H9 (cell line): ENCODE results near the gene XYLB. TPM values are rescaled to one million over a fixed set of nuclear protein-coding genes. Genes with fewer than 3 reads are reported as not detected.

Experiments used
- DNase-seq: peaks from one replicate; pipeline ENCODE4 v3.0.0-alpha.2; 2017
- H2AFZ ChIP-seq: one replicate; pipeline ENCODE4 v1.6.1; 2013; ENCODE audit warnings: mild to moderate bottlenecking, low read length, control low read depth, moderate library complexity
- H2AK5ac ChIP-seq: 2 replicates; pipeline ENCODE4 v1.6.1; 2013; ENCODE audit warnings: low read length, control low read depth, mixed read lengths; ENCODE audit not compliant: insufficient read length
- H2BK120ac ChIP-seq: one replicate; pipeline ENCODE4 v1.6.1; 2013; ENCODE audit warnings: low read depth, mild to moderate bottlenecking, low read length, control low read depth, inconsistent platforms; ENCODE audit not compliant: poor library complexity, severe bottlenecking
- H2BK12ac ChIP-seq: 2 replicates; pipeline ENCODE4 v1.6.1; 2013; ENCODE audit warnings: low read length, control low read depth, mixed read lengths, low read depth; ENCODE audit not compliant: insufficient read length
- H2BK15ac ChIP-seq: 2 replicates; pipeline ENCODE4 v1.6.1; 2013; ENCODE audit warnings: low read depth, low read length, control low read depth
- H2BK20ac ChIP-seq: one replicate; pipeline ENCODE4 v1.6.1; 2013; ENCODE audit warnings: low read depth, mild to moderate bottlenecking, low read length, control low read depth, inconsistent platforms; ENCODE audit not compliant: poor library complexity, severe bottlenecking
- H2BK5ac ChIP-seq: 2 replicates; pipeline ENCODE4 v1.6.1; 2013; ENCODE audit warnings: low read length, control low read depth, mixed read lengths; ENCODE audit not compliant: insufficient read length
- H3K14ac ChIP-seq: 2 replicates; pipeline ENCODE4 v1.6.1; 2013; ENCODE audit warnings: low read length, control low read depth; ENCODE audit not compliant: insufficient read depth
- H3K18ac ChIP-seq: 2 replicates; pipeline ENCODE4 v1.6.1; 2013; ENCODE audit warnings: low read depth, mild to moderate bottlenecking, mixed read lengths, low read length, control low read depth; ENCODE audit not compliant: insufficient read length
- H3K23ac ChIP-seq: 2 replicates; pipeline ENCODE4 v1.6.1; 2013; ENCODE audit warnings: low read length, control low read depth, mixed read lengths, low read depth; ENCODE audit not compliant: insufficient read length
- H3K23me2 ChIP-seq: 2 replicates; pipeline ENCODE4 v1.6.1; 2013; ENCODE audit warnings: low read depth, mild to moderate bottlenecking, mixed read lengths, low read length, control low read depth; ENCODE audit not compliant: insufficient read length, poor library complexity, severe bottlenecking
- H3K27ac ChIP-seq: 2 replicates; pipeline ENCODE4 v1.5.1; 2013; ENCODE audit warnings: low read length, control low read depth, mixed read lengths, low read depth; ENCODE audit not compliant: insufficient read length
- H3K27me3 ChIP-seq: 2 replicates; pipeline ENCODE4 v1.6.1; 2013; ENCODE audit warnings: low read length, control low read depth, inconsistent platforms; ENCODE audit not compliant: insufficient read depth
- H3K4ac ChIP-seq: 2 replicates; pipeline ENCODE4 v1.6.1; 2013; ENCODE audit warnings: low read depth, mild to moderate bottlenecking, control low read depth, inconsistent platforms, low read length, moderate library complexity
- H3K4me1 ChIP-seq: 2 replicates; pipeline ENCODE4 v1.6.1; 2013; ENCODE audit warnings: low read length, control low read depth, inconsistent platforms; ENCODE audit not compliant: insufficient read depth
- H3K4me2 ChIP-seq: 2 replicates; pipeline ENCODE4 v1.6.1; 2013; ENCODE audit warnings: low read length, control low read depth, mixed read lengths; ENCODE audit not compliant: insufficient read length, insufficient read depth
- H3K56ac ChIP-seq: 2 replicates; pipeline ENCODE4 v1.6.1; 2013; ENCODE audit warnings: low read depth, mild to moderate bottlenecking, mixed read lengths, low read length, control low read depth; ENCODE audit not compliant: insufficient read length
- H3K79me1 ChIP-seq: 2 replicates; pipeline ENCODE4 v1.6.1; 2013; ENCODE audit warnings: low read depth, mild to moderate bottlenecking, moderate library complexity, low read length, control low read depth, inconsistent platforms; ENCODE audit not compliant: insufficient read depth, poor library complexity, severe bottlenecking
- H3K79me2 ChIP-seq: 2 replicates; pipeline ENCODE4 v1.6.1; 2013; ENCODE audit warnings: low read length, control low read depth, inconsistent platforms; ENCODE audit not compliant: insufficient read depth
- H3K9ac ChIP-seq: 2 replicates; pipeline ENCODE4 v1.6.1; 2013; ENCODE audit warnings: low read length, control low read depth, mixed read lengths; ENCODE audit not compliant: insufficient read length; ENCODE audit errors: extremely low read depth
- H3K9me3 ChIP-seq: one replicate; pipeline ENCODE4 v1.6.1; 2013; ENCODE audit warnings: low read depth, low read length, inconsistent platforms; ENCODE audit not compliant: control insufficient read depth
- H3T11ph ChIP-seq: one replicate; pipeline ENCODE4 v1.6.1; 2013; ENCODE audit warnings: mild to moderate bottlenecking, low read length, control low read depth, inconsistent platforms
- H4K20me1 ChIP-seq: one replicate; pipeline ENCODE4 v1.6.1; 2013; ENCODE audit not compliant: control insufficient read depth, insufficient read length, insufficient read depth
- H4K5ac ChIP-seq: 2 replicates; pipeline ENCODE4 v1.6.1; 2013; ENCODE audit warnings: low read depth, mild to moderate bottlenecking, mixed read lengths, low read length, control low read depth; ENCODE audit not compliant: insufficient read length
- H4K8ac ChIP-seq: replicated peaks from 2 replicates; pipeline ENCODE4 v1.6.1; 2013; ENCODE audit warnings: low read length, control low read depth, mixed read lengths, low read depth; ENCODE audit not compliant: insufficient read length
- H4K91ac ChIP-seq: 2 replicates; pipeline ENCODE4 v1.6.1; 2013; ENCODE audit warnings: low read depth, mild to moderate bottlenecking, moderate library complexity, mixed read lengths, low read length, control low read depth; ENCODE audit not compliant: insufficient read length
- H3K27ac Mint-ChIP-seq, 3 experiments: 2 replicates in 2 of 3; 3 replicates in 1 of 3; pipeline ENCODE4 v1.8.0; 2020 to 2021; ENCODE audit warnings: mixed read lengths in 3 of 3, mild to moderate bottlenecking in 1 of 3, moderate library complexity in 1 of 3
- H3K27me3 Mint-ChIP-seq: 2 replicates; pipeline ENCODE4 v1.8.0; 2021; ENCODE audit warnings: low read depth, mild to moderate bottlenecking, moderate library complexity, mixed read lengths
- H3K36me3 Mint-ChIP-seq, 3 experiments: 2 replicates in 2 of 3; 3 replicates in 1 of 3; pipeline ENCODE4 v1.8.0; 2020 to 2021; ENCODE audit warnings: low read depth in 3 of 3, mixed read lengths in 3 of 3; ENCODE audit not compliant: insufficient read depth in 1 of 3
- H3K4me1 Mint-ChIP-seq, 2 experiments: 2 replicates each; pipeline ENCODE4 v1.8.0; 2020; ENCODE audit warnings: mixed read lengths in 2 of 2
- H3K4me3 Mint-ChIP-seq, 2 experiments: 2 replicates in 1 of 2; 3 replicates in 1 of 2; pipeline ENCODE4 v1.8.0; 2020 to 2021; ENCODE audit warnings: mild to moderate bottlenecking in 2 of 2, mixed read lengths in 2 of 2, moderate library complexity in 1 of 2
- H3K9me3 Mint-ChIP-seq, 2 experiments: 2 replicates in 1 of 2; 3 replicates in 1 of 2; pipeline ENCODE4 v1.8.0; 2020; ENCODE audit warnings: mild to moderate bottlenecking in 2 of 2, mixed read lengths in 2 of 2, moderate library complexity in 1 of 2
- CTCF ChIP-seq: fragments of 200-600 bp; sonication (generic); conservative IDR thresholded peaks from 3 replicates; pipeline ENCODE4 v1.8.0; 2021; ENCODE audit warnings: antibody characterized with exemption, mild to moderate bottlenecking
- WGBS: extraction: QIAGEN DNeasy Blood & Tissue Kit; methylation state at CpG from one replicate; pipeline ENCODE4 v1.1.7; 2013; ENCODE audit warnings: missing lambda C conversion rate, low lambda C conversion rate, mixed read lengths; ENCODE audit not compliant: insufficient read length; ENCODE audit errors: extremely low coverage; 5-methylcytosine and 5-hydroxymethylcytosine counted together
- total RNA-seq: library from RNA; stranded (reverse); gene quantifications from 2 replicates; pipeline ENCODE4 v1.2.1, GENCODE V29; 2021

The XYLB gene
- total RNA-seq, 1 experiment from 2014 or later, result 2.6 TPM

GRCh38 chr3:38331257-38332022 is 15.1 kb upstream of the XYLB start:
- Histone ChIP-seq H3T11ph (no peak overlapping the region), H2AK5ac (no peak overlapping the region), H2BK20ac (no peak overlapping the region), H3K4ac (no peak overlapping the region), H3K4me2 (no peak overlapping the region), H3K18ac (no peak overlapping the region), H3K79me2 (no peaks in the 10 kb centered on the region), H3K56ac (no peak overlapping the region), H2BK12ac (no peak overlapping the region), H2BK5ac (no peak overlapping the region), H4K20me1 (no peaks in the 10 kb centered on the region), H3K23ac (no peak overlapping the region), H3K27ac (no peak overlapping the region), H3K4me1 (no peaks in the 10 kb centered on the region), H3K14ac (no peak overlapping the region), H3K23me2 (no peaks in the 10 kb centered on the region), H2AFZ (no peak overlapping the region), H2BK15ac (no peak overlapping the region), H4K8ac (no peak overlapping the region), H3K27me3 (no peaks in the 10 kb centered on the region), H3K79me1 (no peaks in the 10 kb centered on the region), H2BK120ac (no peak overlapping the region), H3K9me3 (no peaks in the 10 kb centered on the region), H3K9ac (no peak overlapping the region), H4K91ac (no peak overlapping the region), H4K5ac (no peak overlapping the region)
- H3K27ac Mint-ChIP-seq, result no peak overlapping the region
- 0 out of 4 replicates have a peak, but pooled peaks cover 0 to 4% of the 10 kb centered on the region in 2 experiments for H3K4me1 Mint-ChIP-seq
- no peak for DNase-seq
- no peaks in the 10 kb centered on the region; a peak in 1 of 7 replicates for H3K36me3 Mint-ChIP-seq
- peaks cover 5% of the 10 kb centered on the region for H3K27me3 Mint-ChIP-seq
- no CpG with 5 or more reads among the region's 4 CpGs for WGBS
- H3K9me3 Mint-ChIP-seq, result peaks cover 2 to 5% of the 10 kb centered on the region in 2 experiments; a peak in 2 of 5 replicates
- no peak for TF ChIP-seq CTCF
- H3K4me3 Mint-ChIP-seq, result no peak overlapping the region
